Colonic mucosa (tissue), 4 donors: ENCODE measurements around the gene PIGW. TPM values are rescaled to one million over a fixed set of nuclear protein-coding genes. Genes with fewer than 3 reads are reported as not detected.

ENCODE experiments used
- DNase-seq: peaks from one replicate; pipeline ENCODE4 v3.0.0-alpha.2; 2020
- H3K27ac ChIP-seq: fragments of 200-600 bp; one replicate; pipeline ENCODE4 v1.8.0; 2021
- H3K27me3 ChIP-seq: fragments of 200-600 bp; one replicate; pipeline ENCODE4 v1.8.0; 2021
- H3K36me3 ChIP-seq: fragments of 200-600 bp; one replicate; pipeline ENCODE4 v1.8.0; 2021
- H3K4me1 ChIP-seq: fragments of 200-600 bp; one replicate; pipeline ENCODE4 v1.8.0; 2021; ENCODE audit warnings: mild to moderate bottlenecking
- H3K4me3 ChIP-seq: fragments of 200-600 bp; one replicate; pipeline ENCODE4 v1.8.0; 2021
- H3K9ac ChIP-seq, 2 donors: one replicate each; pipeline ENCODE4 v1.7.0; 2013; ENCODE audit warnings: control low read depth in 2 of 2, low read depth in 2 of 2, low read length in 2 of 2
- H3K9me3 ChIP-seq: fragments of 200-600 bp; one replicate; pipeline ENCODE4 v1.8.0; 2021
- CTCF ChIP-seq: fragments of 200-600 bp; IDR thresholded peaks from one replicate; pipeline ENCODE4 v1.8.0; 2022; ENCODE audit warnings: antibody characterized with exemption, mild to moderate bottlenecking
- intact Hi-C: fragments of 100-400 bp; cut with DNase I; formaldehyde crosslinking; loops from one replicate; pipeline ENCODE4 v1.14.1; 2022
- total RNA-seq, 2 donors: library from RNA; stranded (reverse); fragmentation: NEBNext Ultra II Directional in 1 of 2; extraction: Animal tissue kit (Norgen Biotek cat#: 25700) in 1 of 2; gene quantifications; one replicate each; pipeline ENCODE4 v1.2.1, GENCODE V29; 2021
- donor health status: healthy.
- donor health status: DM: no; HTN: no; CAD: no.
- donor health status: DM: no; HTN: no; CAD: no.

PIGW gene
- total RNA-seq, 2 donors from 2014 or later: 4.8 to 10.2 TPM

GRCh38 chr17:36510636-36511035, 24.2 kb upstream of the PIGW start:
- no peak overlapping the region for H3K4me3 ChIP-seq
- TF ChIP-seq CTCF: no peak
- no peaks in the 10 kb centered on the region for H3K36me3 ChIP-seq
- no peaks in the 10 kb centered on the region for H3K27me3 ChIP-seq
- no peak overlapping the region for H3K27ac ChIP-seq
- no peak for DNase-seq
- intact Hi-C loops: no loop called here
- no peak overlapping the region for H3K9ac ChIP-seq
- H3K9me3 ChIP-seq: no peaks in the 10 kb centered on the region
- no peaks in the 10 kb centered on the region for H3K4me1 ChIP-seq

- Histone ChIP-seq H3K27ac (no peak overlapping the region), H3K4me3 (no peak overlapping the region), H3K9me3 (no peaks in the 10 kb centered on the region), H3K9ac (no peak overlapping the region), H3K27me3 (no peaks in the 10 kb centered on the region), H3K36me3 (no peaks in the 10 kb centered on the region), H3K4me1 (no peaks in the 10 kb centered on the region)
- TF ChIP-seq CTCF: no peak
- DNase-seq: no peak
- intact Hi-C loops: no loop called here
Measured at GRCh38 chr17:36511216-36511615, 23.6 kb upstream of the PIGW start.

- Histone ChIP-seq H3K36me3 (no peaks in the 10 kb centered on the region), H3K4me1 (no peaks in the 10 kb centered on the region), H3K4me3 (no peak overlapping the region), H3K9me3 (no peaks in the 10 kb centered on the region), H3K27me3 (no peaks in the 10 kb centered on the region), H3K9ac (no peak overlapping the region), H3K27ac (no peak overlapping the region)
- DNase-seq: no peak
- intact Hi-C loops: no loop called here
- TF ChIP-seq CTCF: no peak
Measured at GRCh38 chr17:36512641-36513040, 22.1 kb upstream of the PIGW start.

GRCh38 chr17:36514856-36515255, 19.9 kb upstream of the PIGW start:
- Histone ChIP-seq H3K9me3 (no peaks in the 10 kb centered on the region), H3K27ac (no peak overlapping the region), H3K36me3 (no peaks in the 10 kb centered on the region), H3K9ac (no peak overlapping the region), H3K4me3 (no peak overlapping the region), H3K4me1 (no peaks in the 10 kb centered on the region), H3K27me3 (no peaks in the 10 kb centered on the region)
- no peak for DNase-seq
- intact Hi-C loops: no loop called here
- TF ChIP-seq CTCF: no peak

GRCh38 chr17:36515837-36516236, 18.9 kb upstream of the PIGW start:
- no peaks in the 10 kb centered on the region for H3K27me3 ChIP-seq
- DNase-seq: no peak
- H3K27ac ChIP-seq: no peak overlapping the region
- TF ChIP-seq CTCF: no peak
- no peaks in the 10 kb centered on the region for H3K36me3 ChIP-seq
- H3K4me3 ChIP-seq: no peak overlapping the region
- H3K9ac ChIP-seq: no peak overlapping the region
- intact Hi-C loops: no loop called here
- H3K4me1 ChIP-seq: no peaks in the 10 kb centered on the region
- no peaks in the 10 kb centered on the region for H3K9me3 ChIP-seq

GRCh38 chr17:36523113-36523512, 11.7 kb upstream of the PIGW start:
- no peaks in the 10 kb centered on the region for H3K4me1 ChIP-seq
- no peak for TF ChIP-seq CTCF

More at GRCh38 chr17:36523113-36523512, 11.7 kb upstream of the PIGW start:
- H3K4me3 ChIP-seq: no peak overlapping the region
- intact Hi-C loops: no loop called here
- no peaks in the 10 kb centered on the region for H3K9me3 ChIP-seq
- H3K27me3 ChIP-seq: no peaks in the 10 kb centered on the region
- H3K9ac ChIP-seq: no peak overlapping the region
- no peak overlapping the region for H3K27ac ChIP-seq
- no peaks in the 10 kb centered on the region for H3K36me3 ChIP-seq
- no peak for DNase-seq
